Spleen (tissue), 7 donors: ENCODE measurements around the gene PDCD1LG2.

Experiments used
- POLR2A ChIP-seq, 3 donors: fragments of 450-650 bp; IDR thresholded peaks; one replicate each; pipeline ENCODE4 v1.5.1; 2017; ENCODE audit warnings: antibody characterized with exemption in 3 of 3, mild to moderate bottlenecking in 1 of 3
- POLR2AphosphoS5 ChIP-seq, 3 donors: sonication (generic); formaldehyde crosslinking; IDR thresholded peaks; one replicate each; pipeline ENCODE4 v1.5.1; 2017; ENCODE audit warnings: antibody characterized with exemption in 3 of 3
- TF ChIP-seq, protein P1 (sequence below), 11 experiments: fragments of 200-600 bp in 7 of 11; fragments of 450-650 bp in 4 of 11; sonication (generic) in 4 of 11; IDR thresholded peaks in 8 of 11; conservative IDR thresholded peaks in 3 of 11; 1 replicate in 7 of 11; 2 replicates in 4 of 11; pipeline versions ENCODE4 v1.4.0 to v1.8.0; 2016 to 2021; ENCODE audit warnings: antibody characterized with exemption in 11 of 11, inconsistent platforms in 4 of 11, mild to moderate bottlenecking in 1 of 11
- donor health status: DM: no; HTN: no; CAD: no; lungs with moderate emphysema.
- donor health status: DM: no; HTN: no; CAD: no.
- donor health status: DM: no; HTN: no; CAD: no.

DNA sequence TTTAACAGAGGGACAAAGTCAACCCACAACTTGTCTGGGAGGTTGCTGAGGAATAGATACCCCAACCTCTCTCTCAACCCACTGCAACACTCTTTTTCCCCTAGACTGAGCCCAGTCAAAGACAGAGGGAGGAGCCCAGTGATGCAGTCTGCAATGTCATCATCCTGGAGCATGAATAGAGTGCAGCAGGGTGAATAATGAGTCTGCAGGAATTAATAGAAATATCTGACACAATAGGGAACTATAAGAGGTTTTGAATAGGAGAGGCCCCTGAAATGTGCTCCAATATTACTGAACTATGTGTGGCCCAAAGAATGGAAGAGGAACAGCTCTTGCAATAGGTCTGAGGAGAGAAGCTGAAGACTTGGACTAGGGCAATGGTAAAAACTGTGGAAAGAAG lies 59.1 kb downstream of the PDCD1LG2 start:
- TF ChIP-seq POLR2A (IDR thresholded peaks at IDR 0.05) (no peak), POLR2AphosphoS5 (IDR thresholded peaks at IDR 0.05) (no peak)
- TF ChIP-seq, protein P1, sequence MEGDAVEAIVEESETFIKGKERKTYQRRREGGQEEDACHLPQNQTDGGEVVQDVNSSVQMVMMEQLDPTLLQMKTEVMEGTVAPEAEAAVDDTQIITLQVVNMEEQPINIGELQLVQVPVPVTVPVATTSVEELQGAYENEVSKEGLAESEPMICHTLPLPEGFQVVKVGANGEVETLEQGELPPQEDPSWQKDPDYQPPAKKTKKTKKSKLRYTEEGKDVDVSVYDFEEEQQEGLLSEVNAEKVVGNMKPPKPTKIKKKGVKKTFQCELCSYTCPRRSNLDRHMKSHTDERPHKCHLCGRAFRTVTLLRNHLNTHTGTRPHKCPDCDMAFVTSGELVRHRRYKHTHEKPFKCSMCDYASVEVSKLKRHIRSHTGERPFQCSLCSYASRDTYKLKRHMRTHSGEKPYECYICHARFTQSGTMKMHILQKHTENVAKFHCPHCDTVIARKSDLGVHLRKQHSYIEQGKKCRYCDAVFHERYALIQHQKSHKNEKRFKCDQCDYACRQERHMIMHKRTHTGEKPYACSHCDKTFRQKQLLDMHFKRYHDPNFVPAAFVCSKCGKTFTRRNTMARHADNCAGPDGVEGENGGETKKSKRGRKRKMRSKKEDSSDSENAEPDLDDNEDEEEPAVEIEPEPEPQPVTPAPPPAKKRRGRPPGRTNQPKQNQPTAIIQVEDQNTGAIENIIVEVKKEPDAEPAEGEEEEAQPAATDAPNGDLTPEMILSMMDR (IDR thresholded peaks at IDR 0.05 in 8 of 11, conservative IDR thresholded peaks at IDR 0.05 in 3 of 11): no peak
